ENCODE data around the gene PIP.
"Not testable (repeated sequence)": the region's sequence is repeated elsewhere in the genome, so short reads cannot be mapped to it uniquely, and the experiment has no call there.

PIP gene

GRCh38 chr7:143177374-143178119 lies 45.7 kb downstream of the PIP start:
- no peak for DNase-seq

- DNase-seq: not testable (repeated sequence)
Observed at GRCh38 chr7:143180771-143181170, 48.9 kb downstream of the PIP start.

DNA sequence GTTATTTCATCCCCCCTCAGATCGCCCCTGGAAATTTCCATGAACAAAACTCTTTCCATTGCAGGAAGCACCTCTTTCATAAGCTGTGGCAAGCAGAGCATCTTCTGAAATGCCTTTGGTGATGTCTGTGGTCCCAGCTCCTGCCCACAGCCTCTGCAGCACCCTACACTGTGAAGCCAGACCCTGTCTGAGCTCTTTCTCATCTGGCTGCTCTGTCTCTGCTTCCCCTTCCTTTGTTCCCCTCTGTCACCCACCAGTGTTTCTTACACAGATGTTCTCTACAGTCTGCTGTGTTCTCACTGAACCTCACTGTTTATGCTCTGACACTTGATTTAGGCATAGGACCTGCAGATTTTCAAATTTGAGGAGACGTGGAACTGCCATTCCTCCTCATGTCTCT lies 49.5 kb downstream of the PIP start:
- DNase-seq: no peak

- DNase-seq: no peak
Observed at GRCh38 chr7:143183024-143183423, 51.1 kb downstream of the PIP start, which contains the start of gene TAS2R39. TAS2R39 (plus strand) TSS chr7:143183419; CDS start chr7:143183419, 0 bp downstream.

DNA sequence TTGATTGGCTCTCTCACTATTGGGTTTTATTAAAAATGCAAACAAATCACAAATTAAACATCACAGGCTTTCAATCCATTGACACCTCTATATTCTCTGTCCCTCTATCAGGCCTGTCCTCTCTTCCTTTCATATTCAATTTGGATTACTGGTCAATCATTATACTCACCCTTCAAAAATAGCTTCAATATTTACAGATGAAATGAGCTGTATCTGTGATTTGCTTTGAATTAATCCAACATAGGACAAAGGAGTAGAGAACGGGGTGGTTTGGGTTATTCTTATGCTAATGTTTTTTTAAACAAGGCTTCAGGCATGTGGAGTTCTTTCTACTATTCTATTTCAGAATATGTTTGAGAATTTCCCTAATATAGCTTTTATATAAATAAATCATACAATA lies 53.7 kb downstream of the PIP start:
- DNase-seq: no peak

DNA sequence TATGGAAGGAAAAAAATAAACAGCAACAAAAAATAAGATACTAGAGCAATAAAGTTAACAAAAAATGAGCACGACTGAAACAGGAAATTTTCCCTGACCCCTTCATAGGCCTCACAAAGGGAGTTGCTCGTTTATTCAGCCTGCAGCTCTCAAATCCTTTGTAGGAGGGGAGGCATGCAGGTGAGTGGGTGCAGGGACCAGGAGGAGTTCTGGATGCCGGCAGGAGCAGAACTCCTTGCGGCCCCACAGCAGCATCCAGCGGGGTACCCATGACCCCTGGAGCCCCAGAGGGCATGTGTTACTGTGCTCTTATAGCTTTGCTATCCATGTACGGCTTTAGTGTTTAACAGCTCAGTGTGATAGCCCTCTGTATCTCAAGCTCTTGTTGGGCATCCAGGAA lies 57.1 kb downstream of the PIP start:
- no peak for DNase-seq

All from anterior cingulate cortex (tissue), 58 donors.